Stimulated activated CD8-positive, alpha-beta memory T cell treated with anti-CD3 and anti-CD28 coated beads, Interleukin-15, amount 100 ng/mL, for 48 hours (primary cell): ENCODE results near the gene ZNF324.
A peak's percentile ranks its signal among the peaks of the same experiment; 100 is the strongest.
"Not testable (repeated sequence)": the region's sequence is repeated elsewhere in the genome, so short reads cannot be mapped to it uniquely, and the experiment has no call there.

ENCODE experiments used
- DNase-seq, 2 donors: peaks; one replicate each; pipeline ENCODE4 v3.0.0-alpha.2; 2020; ENCODE audit warnings: low read depth in 2 of 2

Gene ZNF324

GRCh38 chr19:58499021-58499927 lies 32.4 kb downstream of the ZNF324 start:
- peak; percentile 98 to 99 for DNase-seq

DNA sequence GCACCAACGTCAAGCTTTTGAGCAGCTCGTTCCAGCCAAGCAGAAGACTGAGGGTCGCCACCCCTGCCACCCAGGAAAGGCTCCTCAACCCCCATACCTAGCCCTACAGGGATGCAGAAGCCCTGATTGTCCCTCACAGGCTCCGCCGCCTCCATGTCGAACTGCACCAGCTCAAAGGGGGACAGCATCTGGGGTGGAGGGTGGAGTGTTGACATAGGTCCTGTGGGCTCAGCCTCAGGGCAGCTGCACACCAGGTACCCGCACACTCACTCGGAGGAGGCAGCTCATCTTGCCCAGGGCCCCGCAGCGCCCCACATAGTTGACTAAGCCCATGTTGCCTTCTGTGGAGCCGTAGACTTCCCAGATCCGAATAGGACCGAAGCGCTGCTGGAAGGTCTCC lies 33.4 kb downstream of the ZNF324 start:
- no peak for DNase-seq

DNA sequence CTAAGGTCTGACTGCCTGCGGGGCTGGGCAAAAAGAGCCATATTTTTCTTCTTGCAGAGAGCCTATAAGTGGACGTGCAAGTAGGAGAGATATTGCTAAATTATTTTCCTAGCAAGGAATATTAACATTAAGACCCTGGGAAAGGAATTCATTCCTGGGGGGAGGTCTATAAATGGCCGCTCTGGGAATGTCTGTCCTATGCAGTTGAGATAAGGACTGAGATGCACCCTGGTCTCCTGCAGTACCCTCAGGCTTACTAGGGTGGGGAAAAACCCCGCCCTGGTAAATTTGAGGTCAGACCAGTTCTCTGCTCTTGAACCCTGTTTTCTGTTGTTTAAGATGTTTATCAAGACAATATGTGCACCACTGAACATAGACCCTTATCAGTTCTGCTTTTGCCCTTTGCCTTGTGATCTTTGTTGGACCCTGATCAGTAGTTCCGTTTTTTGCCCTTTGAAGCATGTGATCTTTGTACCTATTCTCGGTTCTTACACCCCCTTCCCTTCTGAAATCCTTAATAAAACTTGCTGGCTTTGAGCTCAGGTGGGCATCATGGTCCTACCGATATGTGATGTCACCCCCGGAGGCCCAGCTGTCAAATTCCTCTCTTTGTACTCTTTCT lies 40.8 kb downstream of the ZNF324 start:
- DNase-seq: not testable (repeated sequence)

DNA sequence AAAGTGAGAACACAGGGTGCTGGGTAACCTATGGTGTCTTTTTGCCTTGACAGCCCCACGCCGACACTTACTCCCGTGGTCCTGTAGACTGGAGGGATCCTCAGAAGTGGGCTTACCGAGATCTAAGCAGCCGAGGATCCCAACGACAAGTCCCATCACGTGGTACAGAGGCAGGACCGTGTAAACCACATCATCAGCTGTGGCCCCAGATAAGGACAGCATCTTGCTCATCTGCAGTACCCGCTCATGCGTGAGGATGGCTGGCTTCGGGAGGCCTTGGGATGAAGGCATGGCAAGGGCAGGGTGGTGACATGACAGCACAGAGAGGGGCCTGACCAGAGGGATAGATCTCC lies 42.8 kb downstream of the ZNF324 start:
- DNase-seq: no peak

DNA sequence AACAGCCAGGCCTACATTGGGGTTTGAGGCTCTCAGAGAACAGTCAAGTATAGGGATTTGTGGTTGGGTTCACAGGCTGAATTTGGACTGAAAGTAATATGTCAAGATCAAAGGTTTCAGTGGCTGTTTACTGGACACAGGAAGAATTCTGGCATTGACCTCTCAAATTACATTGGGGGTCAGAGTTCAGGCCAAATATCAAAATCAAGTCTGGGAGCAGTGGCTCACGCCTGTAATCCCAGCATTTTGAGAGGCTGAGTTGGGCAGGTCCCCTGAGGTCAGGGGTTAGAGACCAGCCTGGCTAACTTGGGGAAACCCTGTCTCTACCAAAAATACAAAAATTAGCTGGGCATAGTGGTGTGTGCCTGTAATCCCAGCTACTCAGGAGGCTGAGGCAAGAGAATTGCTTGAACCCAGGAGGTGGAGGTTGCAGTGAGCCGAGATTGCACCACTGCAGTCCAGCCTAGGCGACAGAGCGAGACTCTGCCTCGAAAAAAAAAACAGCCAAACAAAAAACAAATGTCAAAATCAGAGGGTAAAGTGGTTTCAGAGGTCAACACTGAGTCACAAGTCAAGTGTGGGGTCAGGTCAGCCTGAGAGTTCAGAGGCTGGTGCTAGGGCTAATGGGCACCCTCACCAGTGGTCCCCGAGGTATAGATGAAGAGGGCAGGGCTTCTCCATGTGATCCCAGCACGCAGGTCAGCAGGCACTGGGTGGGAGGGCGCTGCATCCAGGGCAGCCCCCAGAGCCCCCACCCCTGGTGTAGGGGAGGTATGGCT lies 43.4 kb downstream of the ZNF324 start:
- DNase-seq: no peak

DNA sequence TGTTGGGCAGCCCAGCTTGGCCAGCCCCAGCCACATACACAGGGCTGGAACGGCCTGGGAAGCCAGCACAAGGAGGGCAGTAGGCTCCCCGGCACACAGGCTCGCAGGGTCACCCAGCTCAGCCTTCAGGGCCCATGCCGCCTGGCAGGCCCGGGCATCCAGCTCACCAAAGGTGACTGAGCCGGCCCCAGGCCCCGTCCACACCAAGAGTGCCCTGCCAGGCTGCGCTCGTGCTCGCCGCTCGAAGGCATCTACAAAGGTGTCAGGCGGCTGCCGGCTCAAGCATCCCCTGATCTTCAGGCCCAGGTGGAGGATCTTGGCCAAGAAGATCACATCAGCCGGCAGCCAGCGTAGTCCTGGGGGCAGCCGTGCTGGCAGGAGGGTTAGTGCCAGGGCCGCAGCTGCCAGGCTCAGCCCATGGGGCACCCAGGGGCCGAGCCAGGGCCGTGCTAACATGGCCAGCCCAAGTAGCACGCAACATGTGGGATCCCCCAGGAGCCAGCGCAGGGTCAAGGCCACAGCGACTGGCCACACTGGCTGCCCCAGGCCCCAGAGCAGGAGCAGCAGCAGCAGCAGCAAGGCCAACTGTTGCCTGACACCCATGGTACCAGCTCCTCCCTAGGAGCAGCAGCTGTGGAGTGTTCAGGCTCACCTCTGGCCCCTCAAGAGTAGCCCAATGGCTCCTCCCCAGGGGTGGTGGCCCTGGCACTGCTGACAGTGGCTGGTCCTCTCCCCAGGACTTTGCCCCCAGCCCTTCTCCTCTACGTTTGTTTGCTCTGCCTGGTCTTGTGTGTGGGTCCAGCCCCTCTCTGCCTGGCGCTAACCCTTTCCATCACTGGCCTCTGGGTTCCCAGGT lies 44.7 kb downstream of the ZNF324 start, which contains the start of gene SLC27A5:
Gene SLC27A5 (minus strand): TSS at position 640 of the 856 bp plus-strand sequence. CDS start 37 bp downstream, at position 603.
- no peak for DNase-seq

GRCh38 chr19:58513213-58513693 lies 46.4 kb downstream of the ZNF324 start:
- DNase-seq: no peak

DNA sequence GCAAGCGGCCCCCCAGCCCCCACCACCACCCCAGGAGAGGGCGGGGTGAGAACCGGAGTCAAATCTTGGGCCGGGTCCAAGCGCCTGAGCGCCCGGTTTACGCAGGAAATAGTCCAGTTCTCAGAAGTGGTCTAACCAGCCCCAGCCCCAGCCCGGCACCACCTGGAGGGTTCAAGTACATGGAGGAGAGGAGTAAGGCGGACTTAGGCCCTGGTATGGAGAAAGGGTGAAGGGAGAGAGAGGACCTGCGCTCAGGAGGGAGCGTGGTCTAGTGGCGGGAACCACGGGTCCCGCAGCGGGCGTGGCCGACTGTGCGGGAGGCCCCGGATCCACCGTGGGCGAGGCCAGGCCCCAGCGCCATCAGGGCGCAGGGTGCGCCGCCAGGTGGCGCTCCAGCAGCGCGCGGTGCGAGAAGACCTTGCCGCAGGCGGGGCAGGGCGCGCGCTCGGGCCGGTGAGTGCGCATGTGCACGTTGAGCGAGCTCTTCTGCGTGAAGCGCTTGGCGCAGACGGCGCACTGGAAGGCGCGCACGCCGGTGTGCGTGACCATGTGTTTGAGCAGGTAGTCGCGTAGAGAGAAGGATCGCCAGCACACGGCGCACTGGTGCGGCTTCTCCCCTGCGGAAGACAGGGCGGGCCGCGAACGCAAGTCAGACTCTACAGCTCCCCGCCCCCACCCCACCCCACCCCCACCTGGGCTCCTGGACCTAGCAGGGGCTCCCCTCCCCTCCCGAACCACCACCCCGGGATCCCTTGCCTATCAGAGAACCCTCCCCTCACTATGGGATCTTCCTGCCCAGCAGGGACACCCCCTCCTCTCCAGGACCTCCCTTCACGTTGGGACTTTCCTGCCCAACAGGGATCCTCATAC lies 47.0 kb downstream of the ZNF324 start:
- peak; percentile 96 to 97 for DNase-seq

- DNase-seq: no peak
Measured at GRCh38 chr19:58514564-58515022, 47.7 kb downstream of the ZNF324 start.

DNA sequence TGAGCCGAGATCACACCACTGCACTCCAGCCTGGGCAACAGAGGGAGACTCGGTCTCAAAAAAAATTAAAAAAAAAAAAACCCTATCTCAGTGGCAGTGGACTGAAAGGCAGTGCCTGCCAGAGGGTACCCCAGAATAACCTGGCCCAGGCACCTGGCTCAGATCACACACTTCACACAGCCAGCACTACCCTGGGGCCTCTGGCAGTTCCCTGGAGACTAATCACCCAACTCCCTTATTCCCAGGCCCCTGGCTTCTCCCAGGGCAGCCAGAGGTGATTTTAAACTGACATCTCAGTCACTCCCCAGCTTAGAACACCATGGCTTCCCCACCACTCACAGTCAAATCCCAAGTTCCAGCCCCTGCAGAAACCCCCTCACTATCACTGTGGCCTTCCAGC lies 48.4 kb downstream of the ZNF324 start:
- no peak for DNase-seq

GRCh38 chr19:58516246-58516836 lies 49.5 kb downstream of the ZNF324 start:
- DNase-seq: no peak

DNA sequence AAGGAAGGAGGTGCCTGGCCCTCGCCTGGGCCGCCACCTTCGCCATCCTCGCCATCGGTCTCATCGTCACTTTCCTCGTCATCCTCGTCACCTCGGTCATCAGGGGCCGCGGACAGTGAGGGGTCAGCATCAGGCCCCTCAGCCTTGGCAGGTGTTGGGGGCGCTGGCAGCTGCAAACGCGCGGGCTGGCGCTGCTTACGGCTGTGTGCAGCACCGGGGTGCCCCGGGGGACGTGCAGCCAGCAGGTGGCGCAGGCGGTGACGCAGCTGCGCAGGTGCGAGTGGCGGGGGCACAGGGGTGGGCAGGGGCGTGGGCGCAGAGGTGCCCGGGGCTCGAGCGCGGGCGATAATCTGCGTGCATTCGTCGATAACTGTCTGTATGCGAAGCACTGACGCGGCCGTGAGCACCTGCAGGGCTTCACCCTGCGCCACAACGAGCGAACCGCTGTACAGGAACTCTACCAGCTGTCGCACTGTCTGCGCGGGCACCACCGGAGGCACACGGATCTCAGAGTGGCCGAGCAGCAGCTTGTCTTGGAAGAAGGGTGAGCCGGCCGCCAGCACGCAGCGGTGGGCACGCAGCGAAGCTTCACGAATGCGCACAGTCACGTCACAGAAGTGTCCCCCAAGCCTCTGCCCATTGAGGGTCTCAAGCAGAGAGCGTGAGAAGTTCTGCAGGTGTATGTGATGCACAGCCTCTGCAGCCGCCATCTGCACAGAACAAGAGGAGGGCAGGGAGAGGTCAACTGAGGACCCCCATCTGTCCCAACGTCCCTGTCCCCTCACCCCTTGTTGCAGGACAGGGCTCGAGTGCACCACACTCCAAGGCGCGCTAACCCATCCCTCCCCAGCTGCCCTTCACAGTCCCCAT lies 50.3 kb downstream of the ZNF324 start:
- no peak for DNase-seq

GRCh38 chr19:58518256-58519086 lies 51.6 kb downstream of the ZNF324 start:
- no peak for DNase-seq

DNA sequence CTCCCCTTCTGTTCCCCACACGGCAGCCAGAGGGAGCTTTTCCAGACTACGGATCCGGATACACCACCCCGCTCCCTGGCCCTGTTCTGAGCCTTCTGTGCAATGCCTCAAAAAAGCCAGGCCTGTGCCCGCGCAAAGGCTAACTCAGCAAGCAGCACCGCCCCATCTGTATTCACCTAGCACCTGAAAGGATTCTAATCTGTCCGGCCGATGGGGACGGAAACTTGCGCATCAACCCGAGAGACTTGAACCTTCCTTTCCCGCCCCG lies 52.1 kb downstream of the ZNF324 start:
- peak in 1 of 2 donors; percentile 36 for DNase-seq

DNA sequence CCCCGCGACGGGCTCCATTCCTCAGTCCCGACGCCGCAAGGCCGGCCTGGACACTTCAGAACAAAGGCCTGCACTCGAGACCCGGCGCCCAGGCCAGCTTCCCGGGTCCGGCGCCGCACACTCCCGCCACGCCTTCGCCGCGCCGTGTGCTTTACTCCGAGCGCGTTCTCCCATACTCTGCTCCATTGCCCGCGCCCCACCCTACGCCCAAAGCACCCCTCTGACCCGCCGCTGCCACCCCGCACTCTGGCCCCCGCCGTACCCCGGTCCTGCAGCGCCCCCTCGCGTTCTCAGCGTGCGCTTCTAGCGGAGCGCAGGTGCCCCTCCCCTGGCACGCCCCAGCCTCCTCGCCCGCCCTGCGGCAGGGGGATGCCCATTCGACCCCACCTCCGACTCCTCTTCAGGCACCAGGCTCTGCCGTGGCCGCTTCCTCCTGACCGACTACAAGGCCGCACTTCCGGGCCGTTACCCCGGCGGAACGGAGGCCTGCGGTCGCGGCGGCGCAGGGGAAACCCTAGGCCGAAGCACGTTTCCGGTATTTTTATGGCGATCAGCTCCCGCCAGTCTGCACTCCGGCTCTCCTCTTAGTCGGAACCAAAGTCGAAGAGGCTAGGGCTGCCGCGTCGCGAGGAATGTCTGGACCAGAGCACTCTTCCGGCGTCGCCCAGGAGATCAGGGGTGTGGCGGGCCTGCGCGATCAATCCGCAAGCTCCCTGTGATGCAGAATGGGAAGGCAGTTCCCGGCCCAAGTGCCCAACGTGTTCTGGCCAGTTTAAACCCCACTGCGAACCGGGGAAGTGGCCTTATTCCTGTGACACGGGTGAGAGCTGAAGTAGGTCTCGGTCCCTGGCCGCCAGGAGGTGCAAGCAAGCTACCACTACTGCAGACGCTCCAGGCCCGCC lies 52.7 kb downstream of the ZNF324 start, which contains the start of gene ZBTB45:
Gene ZBTB45 (minus strand): TSS at position 456 of the 902 bp plus-strand sequence. CDS start 2,137 bp downstream, outside the sequence.
- DNase-seq: peak; percentile 89 to 90

- DNase-seq: no peak
Measured at GRCh38 chr19:58520257-58520599, 53.3 kb downstream of the ZNF324 start.

DNA sequence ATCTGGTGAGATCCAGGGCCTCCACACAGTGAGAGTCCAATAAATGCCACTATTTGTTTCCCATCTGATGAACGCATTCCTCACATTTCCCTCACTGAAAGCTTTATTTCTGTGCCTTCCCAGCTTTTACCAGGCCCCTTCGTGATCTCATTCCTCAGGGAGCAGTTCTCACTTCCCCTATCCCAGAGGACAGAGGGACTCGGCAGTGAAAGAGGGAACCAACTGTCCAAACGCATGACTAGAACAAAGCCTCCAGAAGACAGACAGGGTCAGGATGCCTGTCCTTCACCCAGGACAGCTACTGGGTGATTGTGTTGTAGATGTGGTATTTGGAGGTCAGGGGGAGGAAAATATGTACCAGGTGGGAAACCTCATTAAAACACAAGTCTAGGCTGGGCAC lies 54.8 kb downstream of the ZNF324 start:
- DNase-seq: no peak
